HL-60 (cell line): ENCODE results near the gene GAB2.

ENCODE experiments used
- GABPA ChIP-seq: IDR thresholded peaks from 2 replicates; pipeline ENCODE4 v1.6.1; 2012; ENCODE audit warnings: low read depth
- POLR2AphosphoS5 ChIP-seq: IDR thresholded peaks from 2 replicates; pipeline ENCODE4 v1.6.1; 2012; ENCODE audit warnings: low read depth
- SPI1 ChIP-seq: IDR thresholded peaks from 2 replicates; pipeline ENCODE4 v1.6.1; 2012; ENCODE audit warnings: low read depth, mild to moderate bottlenecking, borderline replicate concordance
- TF ChIP-seq, protein P1 (sequence below): IDR thresholded peaks from one replicate; pipeline ENCODE4 v1.5.1; 2011; ENCODE audit warnings: low read length, control low read depth, inconsistent platforms; ENCODE audit not compliant: insufficient read depth
- TF ChIP-seq, protein P2 (sequence below): IDR thresholded peaks from 2 replicates; pipeline ENCODE4 v1.6.1; 2012; ENCODE audit warnings: low read depth; ENCODE audit not compliant: insufficient replicate concordance

DNA sequence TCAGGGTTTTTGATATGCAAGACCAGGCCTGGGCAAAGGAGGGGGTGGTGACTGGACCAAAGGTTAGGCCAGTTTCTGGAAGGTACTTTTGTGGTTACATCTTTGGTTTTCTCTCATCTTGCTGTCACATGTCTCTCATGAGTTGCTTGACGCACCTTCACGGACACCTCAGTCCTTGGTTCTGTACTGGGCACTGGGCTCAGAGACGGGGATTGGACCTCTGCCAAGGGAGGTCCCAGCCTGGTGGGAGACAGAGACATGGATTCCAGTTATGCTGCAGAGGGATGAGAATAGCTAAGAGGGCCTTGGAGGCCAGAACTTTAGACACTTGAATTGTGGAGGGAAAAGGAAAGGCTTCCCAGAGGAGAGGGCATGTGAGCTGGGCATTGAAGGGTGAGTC, 227.2 kb downstream of the GAB2 start:
- TF ChIP-seq, protein P1, sequence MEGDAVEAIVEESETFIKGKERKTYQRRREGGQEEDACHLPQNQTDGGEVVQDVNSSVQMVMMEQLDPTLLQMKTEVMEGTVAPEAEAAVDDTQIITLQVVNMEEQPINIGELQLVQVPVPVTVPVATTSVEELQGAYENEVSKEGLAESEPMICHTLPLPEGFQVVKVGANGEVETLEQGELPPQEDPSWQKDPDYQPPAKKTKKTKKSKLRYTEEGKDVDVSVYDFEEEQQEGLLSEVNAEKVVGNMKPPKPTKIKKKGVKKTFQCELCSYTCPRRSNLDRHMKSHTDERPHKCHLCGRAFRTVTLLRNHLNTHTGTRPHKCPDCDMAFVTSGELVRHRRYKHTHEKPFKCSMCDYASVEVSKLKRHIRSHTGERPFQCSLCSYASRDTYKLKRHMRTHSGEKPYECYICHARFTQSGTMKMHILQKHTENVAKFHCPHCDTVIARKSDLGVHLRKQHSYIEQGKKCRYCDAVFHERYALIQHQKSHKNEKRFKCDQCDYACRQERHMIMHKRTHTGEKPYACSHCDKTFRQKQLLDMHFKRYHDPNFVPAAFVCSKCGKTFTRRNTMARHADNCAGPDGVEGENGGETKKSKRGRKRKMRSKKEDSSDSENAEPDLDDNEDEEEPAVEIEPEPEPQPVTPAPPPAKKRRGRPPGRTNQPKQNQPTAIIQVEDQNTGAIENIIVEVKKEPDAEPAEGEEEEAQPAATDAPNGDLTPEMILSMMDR: no peak
- no peak for TF ChIP-seq POLR2AphosphoS5
- TF ChIP-seq GABPA: no peak
- TF ChIP-seq, protein P2, sequence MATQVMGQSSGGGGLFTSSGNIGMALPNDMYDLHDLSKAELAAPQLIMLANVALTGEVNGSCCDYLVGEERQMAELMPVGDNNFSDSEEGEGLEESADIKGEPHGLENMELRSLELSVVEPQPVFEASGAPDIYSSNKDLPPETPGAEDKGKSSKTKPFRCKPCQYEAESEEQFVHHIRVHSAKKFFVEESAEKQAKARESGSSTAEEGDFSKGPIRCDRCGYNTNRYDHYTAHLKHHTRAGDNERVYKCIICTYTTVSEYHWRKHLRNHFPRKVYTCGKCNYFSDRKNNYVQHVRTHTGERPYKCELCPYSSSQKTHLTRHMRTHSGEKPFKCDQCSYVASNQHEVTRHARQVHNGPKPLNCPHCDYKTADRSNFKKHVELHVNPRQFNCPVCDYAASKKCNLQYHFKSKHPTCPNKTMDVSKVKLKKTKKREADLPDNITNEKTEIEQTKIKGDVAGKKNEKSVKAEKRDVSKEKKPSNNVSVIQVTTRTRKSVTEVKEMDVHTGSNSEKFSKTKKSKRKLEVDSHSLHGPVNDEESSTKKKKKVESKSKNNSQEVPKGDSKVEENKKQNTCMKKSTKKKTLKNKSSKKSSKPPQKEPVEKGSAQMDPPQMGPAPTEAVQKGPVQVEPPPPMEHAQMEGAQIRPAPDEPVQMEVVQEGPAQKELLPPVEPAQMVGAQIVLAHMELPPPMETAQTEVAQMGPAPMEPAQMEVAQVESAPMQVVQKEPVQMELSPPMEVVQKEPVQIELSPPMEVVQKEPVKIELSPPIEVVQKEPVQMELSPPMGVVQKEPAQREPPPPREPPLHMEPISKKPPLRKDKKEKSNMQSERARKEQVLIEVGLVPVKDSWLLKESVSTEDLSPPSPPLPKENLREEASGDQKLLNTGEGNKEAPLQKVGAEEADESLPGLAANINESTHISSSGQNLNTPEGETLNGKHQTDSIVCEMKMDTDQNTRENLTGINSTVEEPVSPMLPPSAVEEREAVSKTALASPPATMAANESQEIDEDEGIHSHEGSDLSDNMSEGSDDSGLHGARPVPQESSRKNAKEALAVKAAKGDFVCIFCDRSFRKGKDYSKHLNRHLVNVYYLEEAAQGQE: no peak
- TF ChIP-seq SPI1: no peak
